ENCODE results near the gene PTGIR.
A peak's percentile ranks its signal among the peaks of the same experiment; 100 is the strongest.

The PTGIR gene

DNA sequence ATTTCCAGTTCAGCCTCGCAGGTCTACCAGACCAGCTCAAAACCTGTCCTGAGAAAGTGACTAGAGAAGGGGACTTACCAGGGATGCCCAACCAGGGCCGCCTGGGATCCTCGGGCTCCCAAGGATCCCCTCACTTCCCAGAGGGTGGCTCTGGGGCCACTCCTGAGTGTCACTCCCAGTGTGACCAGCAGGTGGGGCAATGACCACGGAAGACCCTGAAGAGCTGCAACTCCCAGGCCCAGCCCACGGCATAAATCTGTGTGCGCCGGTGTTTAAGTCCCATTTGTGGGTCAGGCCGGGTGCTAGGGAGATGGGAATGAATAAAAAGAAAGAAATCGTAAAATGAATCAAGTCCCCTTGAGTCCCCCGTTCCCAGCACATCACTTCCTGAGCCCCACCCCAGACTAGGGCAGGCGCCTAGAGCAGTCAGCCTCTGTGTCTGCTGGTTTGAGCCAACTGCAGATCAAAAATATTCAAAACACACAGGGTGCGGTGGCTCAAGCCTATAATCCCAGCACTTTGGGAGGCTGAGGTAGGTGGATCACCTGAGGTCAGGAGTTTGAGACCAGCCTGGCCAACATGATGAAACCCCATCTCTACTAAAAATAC, 10.7 kb downstream of the PTGIR start:
- peak; percentile 95 for DNase-seq

DNA sequence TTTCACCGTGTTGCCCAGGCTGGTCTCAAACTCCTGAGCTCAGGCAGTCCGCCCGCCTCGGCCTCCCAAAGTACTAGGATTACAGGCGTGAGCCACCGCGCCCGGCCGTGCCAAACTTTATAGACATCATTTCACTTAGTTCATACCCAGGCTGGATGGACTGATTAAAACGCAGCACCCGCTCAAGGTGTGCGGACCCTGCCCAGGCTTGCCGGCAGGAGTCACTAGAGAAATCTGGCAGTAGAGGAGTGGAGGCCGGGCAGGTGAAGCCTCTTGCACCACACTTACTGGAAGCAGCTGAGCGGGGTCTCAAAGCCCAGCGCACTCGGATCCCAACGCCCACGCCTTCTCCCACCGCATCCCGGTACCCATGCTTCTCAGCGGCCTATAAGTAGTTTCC, 11.4 kb downstream of the PTGIR start:
- DNase-seq, result no peak

DNA sequence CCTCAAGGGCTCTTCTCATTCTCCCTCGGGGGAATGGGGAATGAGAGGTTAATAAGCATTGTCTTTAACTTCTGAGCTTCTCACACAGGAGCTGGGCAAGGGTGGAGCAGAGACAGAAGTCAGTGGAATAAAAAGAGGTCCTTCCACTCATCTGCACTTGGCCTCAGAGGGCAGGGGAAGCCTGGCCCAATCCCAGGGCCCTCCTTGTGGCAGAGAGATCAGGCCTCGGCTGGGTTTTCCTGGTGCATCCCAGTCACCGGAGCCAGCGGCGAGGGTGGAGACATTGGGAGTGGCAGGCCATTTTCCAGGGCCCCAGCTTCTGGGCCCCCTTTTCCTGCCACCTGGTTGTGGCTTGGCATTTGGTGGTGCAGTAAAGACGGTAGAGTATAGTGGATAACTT, 13.1 kb downstream of the PTGIR start:
- no peak for DNase-seq

DNA sequence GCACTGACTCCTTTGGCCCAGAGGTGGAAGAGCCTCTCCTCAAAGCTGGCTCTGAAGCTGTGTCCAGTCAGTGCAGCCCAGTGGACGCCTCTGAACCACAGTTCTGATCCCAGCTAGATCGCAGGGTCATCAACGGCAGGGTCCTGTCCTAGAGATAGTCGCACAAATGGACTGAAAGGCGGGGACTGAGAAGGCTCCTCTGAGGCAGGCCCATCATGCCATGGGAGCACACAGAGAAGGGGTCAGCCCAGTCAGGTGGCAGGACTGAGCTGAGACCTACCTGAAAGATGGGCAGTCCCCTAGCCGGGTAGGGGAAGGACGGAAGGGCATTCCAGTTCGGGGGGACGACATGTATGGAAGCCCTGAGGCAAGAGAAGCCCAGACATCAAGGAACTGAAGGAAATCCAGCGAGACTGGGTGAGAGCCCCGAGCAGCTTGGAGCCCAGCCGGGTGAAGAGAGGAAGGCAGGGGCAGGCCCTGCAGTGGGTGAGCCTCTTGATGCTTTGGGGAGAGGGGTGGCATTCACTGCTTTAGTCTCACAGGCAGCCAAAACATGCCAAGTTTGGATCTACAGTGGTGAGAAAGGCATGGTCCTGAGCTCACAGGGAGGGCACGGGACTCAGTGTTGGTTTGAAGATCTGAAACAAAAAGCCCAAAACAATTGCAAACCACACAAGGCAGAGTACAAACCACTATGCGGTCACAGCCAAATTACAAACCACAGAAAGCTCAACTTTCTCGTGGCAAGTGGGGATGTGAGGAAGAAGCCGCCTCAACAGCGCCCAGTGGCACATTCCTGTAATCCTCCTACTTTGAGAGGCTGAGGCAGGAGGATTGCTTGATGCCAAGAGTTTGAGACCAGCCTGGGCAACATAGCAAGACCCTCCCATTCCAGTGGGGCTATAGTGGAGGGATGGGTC, 13.8 kb downstream of the PTGIR start:
- DNase-seq, result peak; percentile 72

DNA sequence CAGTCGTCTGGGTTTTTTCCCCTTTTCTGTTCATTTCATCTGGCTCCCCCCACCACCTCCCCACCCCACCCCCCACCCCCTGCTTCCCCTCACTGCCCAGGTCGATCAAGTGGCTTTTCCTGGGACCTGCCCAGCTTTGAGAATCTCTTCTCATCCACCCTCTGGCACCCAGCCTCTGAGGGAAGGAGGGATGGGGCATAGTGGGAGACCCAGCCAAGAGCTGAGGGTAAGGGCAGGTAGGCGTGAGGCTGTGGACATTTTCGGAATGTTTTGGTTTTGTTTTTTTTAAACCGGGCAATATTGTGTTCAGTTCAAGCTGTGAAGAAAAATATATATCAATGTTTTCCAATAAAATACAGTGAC, 14.5 kb downstream of the PTGIR start:
- DNase-seq, result no peak

DNA sequence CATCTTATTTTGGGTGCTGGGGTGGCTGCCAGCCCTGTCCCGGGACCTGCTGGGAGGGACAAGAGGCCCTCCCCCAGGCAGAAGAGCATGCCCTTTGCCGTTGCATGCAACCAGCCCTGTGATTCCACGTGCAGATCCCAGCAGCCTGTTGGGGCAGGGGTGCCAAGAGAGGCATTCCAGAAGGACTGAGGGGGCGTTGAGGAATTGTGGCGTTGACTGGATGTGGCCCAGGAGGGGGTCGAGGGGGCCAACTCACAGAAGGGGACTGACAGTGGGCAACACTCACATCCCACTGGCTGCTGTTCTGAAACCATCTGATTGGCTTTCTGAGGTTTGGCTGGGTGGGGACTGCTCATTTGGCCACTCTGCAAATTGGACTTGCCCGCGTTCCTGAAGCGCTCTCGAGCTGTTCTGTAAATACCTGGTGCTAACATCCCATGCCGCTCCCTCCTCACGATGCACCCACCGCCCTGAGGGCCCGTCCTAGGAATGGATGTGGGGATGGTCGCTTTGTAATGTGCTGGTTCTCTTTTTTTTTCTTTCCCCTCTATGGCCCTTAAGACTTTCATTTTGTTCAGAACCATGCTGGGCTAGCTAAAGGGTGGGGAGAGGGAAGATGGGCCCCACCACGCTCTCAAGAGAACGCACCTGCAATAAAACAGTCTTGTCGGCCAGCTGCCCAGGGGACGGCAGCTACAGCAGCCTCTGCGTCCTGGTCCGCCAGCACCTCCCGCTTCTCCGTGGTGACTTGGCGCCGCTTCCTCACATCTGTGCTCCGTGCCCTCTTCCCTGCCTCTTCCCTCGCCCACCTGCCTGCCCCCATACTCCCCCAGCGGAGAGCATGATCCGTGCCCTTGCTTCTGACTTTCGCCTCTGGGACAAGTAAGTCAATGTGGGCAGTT, 15.1 kb downstream of the PTGIR start:
- peak; percentile 55 for DNase-seq

DNA sequence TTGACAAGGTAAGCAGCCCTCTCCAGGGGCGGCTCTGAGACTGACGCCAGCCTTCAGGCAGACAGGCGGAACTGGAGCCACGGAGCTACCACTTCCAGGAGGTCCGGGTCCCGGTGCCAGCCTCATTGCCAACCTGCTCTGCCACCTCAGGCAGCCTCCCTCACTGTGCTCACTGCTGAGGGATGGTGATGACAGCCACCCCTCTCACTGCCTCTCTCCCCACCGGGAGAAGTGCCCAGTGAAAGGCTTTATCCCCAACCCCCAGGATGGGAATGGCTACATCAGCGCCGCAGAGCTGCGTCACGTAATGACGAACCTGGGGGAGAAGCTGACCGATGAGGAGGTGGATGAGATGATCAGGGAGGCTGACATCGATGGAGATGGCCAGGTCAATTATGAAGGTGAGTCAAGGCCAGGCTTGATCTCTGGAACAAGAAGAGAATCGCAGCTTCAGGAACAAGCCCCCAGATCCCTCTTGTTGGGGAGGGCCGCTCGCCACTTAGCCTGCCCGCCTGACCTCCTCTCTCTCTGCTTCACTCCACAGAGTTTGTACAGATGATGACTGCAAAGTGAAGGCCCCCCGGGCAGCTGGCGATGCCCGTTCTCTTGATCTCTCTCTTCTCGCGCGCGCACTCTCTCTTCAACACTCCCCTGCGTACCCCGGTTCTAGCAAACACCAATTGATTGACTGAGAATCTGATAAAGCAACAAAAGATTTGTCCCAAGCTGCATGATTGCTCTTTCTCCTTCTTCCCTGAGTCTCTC, 16.1 kb downstream of the PTGIR start:
- no peak for DNase-seq

DNA sequence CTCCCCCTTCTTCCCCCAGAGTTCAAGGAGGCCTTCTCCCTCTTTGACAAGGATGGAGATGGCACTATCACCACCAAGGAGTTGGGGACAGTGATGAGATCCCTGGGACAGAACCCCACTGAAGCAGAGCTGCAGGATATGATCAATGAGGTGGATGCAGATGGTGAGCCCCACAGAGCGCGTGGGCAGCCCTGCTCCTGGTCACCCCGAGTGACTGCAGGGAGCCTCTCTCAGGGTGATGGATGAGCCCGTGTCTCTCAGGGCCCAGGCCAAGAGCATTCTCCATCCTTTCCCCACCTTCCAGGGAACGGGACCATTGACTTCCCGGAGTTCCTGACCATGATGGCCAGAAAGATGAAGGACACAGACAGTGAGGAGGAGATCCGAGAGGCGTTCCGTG, 16.7 kb downstream of the PTGIR start:
- no peak for DNase-seq

DNA sequence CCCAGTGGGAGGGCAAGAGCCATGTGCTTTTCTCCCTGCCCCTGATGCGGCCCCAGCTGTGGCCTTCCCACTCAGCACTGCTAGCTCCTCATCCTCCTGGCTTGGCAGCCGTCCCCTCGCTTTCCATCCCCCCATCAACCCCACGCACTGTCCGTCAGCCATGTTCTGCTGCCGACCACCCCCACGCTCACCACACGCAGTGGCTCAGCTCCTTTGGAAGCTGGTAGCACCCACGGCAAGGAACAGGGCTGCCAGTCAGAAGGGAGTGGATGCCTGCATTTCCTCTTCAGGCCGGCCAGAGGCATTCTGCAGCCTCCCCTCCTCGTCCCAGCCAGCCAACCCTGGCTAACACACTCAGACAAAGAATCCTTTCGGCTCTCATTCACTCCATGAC, 17.4 kb downstream of the PTGIR start:
- DNase-seq, result no peak

DNA sequence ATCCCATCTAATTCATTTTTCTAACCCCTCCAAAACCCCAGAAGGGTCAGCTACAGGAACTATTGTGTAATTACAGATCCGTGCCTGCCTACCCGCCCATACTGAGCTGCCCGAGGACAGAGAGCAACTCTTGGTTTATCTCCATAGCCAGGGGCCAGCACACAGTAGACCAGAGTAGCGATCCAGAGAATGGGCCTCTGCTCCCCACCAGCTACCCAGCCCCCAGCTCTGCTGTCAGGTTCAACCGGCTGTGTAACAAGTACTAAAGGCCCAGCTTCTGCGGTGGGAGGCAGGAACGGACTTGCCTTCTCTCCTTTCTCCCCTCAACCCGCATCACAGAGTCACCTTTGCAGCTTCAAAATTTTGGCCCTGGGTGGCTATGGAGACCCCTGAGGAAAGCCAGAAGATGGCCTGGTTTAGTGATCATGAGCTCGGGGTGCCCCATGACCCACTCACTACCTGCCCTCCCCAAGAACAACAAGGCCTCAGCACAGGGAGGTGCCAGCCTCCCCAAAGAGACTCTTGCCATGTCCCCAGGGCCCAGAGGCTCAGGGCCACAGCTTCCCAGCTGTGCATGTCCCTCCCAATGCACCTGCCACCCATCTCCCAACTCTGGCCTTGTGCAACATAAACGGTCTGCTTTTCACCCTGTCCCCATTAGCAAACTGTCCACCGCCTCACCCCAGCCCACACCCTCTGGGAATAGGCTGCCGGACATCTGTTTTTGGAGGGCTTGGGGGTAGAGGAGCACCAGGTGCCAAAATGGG, 18.0 kb downstream of the PTGIR start:
- no peak for DNase-seq

DNA sequence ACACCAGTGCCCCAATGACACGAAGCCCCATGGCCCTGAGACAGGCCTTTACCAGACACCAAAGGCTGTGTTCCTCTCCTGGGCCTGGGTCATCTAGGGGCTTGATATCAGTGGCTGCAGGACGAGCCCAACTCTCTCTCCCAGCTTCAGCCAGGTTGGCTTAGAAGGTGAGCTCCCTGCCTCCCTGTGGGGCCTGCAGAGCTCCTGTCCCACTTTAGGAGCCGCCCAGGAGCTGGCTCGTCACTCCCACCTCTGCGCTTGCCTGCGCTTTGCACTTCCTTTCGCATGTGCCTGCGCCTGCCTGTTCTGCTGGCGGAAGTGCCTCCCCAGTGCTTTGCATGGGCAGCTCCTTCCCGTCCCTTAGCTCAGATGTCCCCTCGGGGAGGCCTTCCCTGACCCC, 18.9 kb downstream of the PTGIR start:
- DNase-seq, result peak; percentile 52

DNA sequence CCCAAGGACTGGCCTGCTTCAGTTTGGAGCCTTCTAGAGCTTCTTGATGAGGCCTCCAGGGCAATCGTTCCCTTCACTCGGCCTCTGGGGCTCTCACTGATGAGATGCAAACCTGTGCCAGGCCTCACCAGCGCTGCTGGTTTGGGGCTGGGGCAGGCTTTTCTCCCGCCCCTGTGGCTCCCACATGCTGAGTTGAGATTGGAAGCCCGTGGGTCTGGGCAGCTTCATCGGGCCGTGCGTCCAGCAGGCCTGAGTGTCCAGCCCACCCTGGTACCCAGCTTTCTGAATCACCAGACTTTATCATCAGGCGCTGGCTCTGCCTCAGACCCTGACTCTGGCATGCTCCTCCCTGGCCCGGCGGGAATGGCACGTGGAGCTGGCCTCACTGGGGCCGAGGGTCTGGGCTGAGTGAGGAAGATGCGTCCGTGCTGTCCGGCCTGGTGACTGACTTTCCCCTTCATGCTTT, 19.5 kb downstream of the PTGIR start:
- DNase-seq, result peak; percentile 51

DNA sequence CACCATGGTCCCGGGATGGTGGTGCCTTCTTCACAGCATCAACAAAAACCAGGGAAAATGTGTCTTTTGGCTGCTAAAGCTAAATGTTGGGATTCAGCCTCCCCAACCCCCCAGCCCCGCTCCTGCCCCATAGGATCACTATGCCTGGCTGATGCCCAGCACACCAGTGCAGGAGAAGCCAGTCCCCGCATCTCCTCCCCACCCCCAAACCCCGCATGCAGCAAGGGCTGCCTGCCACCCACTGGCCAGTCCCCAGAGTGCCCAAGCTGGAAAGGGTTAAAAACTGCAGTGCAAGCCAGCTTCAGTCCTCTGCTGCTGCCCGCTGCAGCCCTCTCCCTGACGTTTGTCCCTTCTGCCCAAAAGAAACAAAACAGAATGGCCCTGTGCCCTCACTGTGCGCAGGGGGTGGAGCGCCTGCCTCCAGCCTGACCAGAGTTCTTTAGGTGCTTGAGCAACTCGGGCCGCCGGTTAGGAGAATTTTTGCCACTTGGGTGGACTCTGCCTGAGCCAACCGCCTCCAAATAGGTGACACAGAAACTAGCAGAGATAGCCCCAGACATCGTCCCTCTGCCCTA, 20.0 kb downstream of the PTGIR start:
- peak; percentile 48 for DNase-seq

DNA sequence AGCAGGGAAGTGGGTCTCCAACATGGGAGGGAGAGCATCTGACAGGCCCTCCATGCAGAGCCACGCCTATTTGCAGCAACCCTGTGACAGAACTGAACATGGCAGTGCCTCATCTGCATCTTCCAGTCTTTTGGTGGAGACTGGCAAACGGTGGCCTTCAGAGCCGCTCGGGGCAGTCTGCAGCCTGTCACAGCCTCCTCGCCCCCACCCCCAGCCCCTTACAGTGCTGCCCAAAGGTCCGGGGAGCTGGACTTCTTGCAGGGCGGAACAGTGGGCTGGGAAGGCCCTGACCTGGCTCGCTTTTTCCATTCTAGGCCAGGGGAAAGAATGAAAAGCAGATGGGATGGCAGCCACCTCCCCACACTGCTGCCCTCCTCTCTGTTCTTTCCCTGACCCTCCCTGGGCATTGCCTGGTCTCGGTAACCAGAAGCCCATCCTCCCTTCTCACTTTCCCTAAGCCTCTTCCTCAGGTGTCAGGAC, 21.1 kb downstream of the PTGIR start:
- DNase-seq, result peak; percentile 57

DNA sequence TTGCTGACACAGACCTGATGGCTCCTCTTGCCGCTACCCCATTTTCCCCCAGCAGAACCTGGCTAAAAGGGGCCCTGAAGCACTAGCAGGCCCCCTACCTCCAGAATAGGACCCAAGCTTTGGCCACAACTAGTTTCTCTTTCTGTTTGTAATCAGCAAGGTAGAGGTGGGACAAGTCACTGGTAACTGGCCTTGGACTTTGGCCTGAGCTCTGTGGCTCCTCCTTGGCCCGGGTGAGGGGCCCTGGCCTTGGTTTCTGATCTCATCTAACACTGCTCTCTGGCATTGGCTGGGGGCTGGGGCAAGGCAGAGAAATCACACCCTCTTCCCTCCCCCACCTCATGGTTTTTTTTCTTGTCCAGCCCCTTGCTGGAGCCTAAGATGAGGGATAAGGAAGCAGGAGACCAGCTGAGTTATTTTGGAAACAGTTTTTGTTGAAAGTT, 21.7 kb downstream of the PTGIR start:
- no peak for DNase-seq

DNA sequence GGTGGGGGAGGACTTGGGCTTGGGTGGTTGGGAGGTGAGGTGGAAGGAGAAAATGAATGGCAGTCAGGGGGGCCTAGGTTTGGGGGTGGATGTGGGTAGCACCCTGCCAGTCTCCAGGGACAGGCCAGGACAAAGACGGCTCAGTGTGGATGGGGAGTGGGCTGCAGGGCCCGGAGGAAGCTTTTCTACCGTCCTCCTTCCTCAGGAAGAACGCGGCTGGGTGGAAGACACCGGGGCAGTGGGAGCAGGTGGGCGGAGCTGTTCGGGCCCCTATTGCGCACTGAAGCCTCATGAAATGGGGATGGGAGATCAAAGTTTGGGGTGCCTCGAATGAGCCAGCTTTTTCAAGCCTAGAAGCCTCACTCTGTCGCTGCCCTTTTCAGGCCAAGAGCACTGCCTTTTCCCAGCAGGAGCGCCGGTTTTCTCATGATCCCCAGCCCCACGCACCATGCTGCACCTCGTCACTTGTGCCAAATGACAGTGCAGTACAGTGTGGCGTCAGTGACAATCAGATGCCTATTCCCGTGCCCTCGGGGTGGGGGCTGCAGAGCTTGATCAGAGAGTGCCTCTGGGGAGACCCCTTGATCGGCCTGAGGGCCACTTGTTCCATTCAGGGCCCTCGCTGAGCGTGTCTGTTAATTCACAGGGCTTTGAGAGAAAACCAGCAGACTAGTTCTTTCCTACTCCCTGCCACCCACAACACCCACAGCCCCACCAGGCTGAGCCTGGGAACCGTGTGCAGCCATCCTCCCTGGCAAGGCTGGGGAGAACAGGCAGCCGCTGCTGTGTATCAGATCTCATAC, 22.3 kb downstream of the PTGIR start:
- peak; percentile 83 for DNase-seq

DNA sequence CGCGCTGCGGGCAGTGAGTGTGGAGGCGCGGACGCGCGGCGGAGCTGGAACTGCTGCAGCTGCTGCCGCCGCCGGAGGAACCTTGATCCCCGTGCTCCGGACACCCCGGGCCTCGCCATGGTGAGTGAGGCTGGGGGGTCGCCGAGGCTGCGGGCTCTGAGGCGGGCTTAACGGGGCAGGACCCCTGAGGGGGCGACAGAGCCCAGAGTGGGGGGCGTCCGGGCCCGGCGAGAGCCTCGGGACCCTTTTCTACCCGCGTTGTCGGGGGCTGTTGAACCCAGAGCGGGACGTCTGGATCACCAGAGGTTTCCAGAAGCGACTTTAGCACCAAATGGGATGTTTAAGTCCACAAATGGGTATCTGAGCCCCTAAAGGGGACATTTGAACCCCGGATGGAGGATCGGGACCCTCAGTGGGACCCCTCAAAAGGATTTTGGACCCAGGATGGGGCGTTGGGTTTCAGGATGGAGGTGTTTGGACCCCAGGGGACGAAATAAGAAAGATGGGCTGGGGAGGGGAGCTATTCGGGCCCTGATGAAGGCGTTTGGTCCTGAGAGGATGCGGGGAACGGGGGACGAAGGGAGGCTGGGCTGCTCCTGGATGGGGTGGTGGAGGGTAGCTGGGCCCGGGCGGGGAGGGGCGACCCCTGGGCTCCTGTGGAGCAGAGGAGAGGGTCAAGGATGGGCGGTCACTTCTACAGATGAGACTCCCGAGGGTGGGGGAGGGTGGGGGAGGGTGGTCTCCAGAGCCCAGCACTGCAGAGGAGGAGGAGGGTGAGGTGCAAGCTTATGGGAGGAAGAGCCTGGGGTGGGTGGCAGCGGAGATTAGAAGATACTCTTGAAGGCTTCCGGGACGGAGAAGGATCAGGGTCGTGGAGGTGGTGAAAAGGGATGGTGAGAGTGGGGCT, 23.3 kb downstream of the PTGIR start, which contains the start of gene CALM3:
TSS of gene CALM3 (plus strand) at position 13 of the 907 bp plus-strand sequence. CDS start at position 118, 105 bp downstream.
- peak; percentile 75 for DNase-seq

DNA sequence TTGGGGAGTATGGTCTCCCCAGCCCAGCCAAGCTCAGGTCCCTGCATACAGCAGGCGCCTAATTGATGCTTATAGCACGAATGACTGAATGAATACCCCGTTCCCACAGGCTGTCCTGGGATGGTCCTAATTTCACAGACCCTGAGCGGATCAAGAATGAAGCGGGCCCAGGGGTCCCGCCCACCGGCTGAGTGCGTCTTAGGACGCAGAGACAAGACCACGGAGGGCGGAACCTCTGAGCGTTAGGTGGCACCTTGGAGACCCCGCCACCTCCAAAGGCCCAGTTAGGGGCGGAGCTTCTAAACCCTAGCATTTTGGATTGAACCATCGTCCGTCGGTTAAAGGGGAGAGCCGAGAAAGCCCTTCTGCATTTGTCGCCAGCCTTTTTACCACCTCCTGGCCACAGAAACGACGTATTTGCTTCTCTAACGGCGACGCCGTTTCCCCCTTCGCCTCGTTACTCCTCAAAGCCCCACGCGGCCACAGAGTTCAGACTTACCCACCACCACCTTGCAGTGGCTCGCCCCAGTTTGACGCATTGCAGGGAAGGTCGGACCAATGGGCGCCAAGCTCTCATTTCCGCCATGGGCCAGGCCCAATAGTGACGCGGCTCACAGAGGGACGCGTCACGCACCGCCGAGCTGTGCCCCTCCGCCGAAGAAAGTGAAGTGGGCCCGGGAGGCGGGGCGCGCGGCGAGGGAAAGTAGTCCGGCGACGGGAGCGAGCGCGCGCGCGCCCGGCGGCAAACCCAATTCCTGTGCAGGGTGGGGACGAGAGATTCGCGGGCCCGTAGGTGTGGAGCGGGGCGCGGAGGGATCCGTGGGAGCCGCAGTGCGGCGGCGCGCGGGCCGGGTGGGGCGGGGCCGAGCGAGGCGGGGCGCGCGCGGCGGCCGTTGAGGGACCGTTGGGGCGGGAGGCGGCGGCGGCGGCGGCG, 24.2 kb downstream of the PTGIR start:
- peak; percentile 100 for DNase-seq

All from activated CD8-positive, alpha-beta memory T cell treated with anti-CD3 and anti-CD28 coated beads for 24 hours (primary cell).